Islet of Langerhans (tissue), 1 donor: ENCODE data around the gene FOXO1.

Experiments
- FAIRE-seq: peaks from one replicate; lab custom pipeline; 2011; peaks lifted over from hg19 to GRCh38; lab: Jason Lieb, UNC

Gene FOXO1

DNA sequence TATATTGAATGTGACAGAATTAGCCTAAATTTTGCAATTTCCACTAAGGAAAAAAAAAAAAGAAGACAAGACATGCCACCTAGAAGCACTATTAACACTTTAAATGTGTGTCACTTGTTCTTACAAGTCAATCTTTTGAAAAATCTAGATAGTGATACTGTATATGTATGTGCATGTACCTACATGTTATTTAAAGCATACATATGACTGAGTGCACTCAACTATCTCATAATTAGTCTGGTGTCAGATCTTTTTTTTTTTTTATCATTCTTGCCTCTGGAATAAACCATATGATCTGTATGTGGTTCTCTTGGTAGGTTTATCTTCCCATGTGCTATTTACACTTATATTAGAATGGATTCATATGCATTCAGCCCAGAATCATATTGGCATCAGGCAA is 62.3 kb downstream of the FOXO1 start:
- no peak for FAIRE-seq

- FAIRE-seq, result no peak
Observed at GRCh38 chr13:40600149-40600751, 66.2 kb downstream of the FOXO1 start.

DNA sequence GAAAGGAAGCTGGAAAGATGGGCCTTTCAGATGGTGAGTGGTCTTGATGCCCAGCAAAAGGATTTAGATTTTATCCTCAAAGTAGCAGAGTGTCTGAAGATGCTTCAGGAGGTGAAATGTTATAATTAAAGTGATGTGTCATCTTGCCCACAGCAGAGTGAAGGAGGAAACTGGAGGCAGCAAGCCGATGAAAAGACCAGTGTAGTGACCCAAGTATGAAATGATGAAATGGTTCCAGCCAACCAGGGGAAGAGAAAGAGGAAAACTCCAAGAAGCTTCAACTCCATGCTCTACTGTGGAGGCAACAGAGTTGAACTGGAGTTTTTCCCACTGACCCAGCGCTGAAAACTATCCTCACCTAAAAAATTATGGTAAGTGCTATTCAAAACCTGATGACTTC is 66.7 kb downstream of the FOXO1 start:
- FAIRE-seq, result no peak

- peak; percentile 71 for FAIRE-seq
Observed at GRCh38 chr13:40599124-40599523, 67.3 kb downstream of the FOXO1 start.

GRCh38 chr13:40598569-40598968 is 67.9 kb downstream of the FOXO1 start:
- no peak for FAIRE-seq

DNA sequence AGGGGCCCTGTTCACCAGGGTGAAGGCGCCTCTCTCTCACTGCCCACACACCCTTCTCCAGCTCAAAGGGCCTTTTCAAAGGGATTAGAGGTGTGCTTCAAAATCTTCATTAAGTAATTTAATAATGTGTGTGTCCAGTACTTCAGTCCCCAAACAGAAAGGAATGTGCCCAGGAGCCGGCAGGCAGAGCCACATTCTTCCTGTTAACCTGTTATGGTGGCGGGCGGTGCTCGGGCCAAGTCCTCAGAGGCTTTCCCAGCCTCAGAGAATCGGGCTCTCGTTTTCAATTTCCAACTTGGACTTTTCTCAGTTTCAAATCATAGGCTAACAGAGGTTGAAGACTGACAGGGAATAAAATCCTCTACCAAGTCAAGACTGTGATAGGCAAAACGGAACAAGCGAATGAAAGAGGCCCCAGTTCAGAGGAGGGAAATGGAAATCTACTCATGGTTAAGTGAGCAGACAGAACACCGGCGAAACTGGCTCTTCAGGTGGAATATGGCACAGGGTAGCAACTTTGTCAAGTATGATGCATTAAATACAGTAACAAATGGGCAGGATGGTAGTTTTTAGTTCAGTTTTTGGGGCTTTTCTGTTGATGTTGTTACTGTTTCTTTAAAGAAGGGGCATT is 68.6 kb downstream of the FOXO1 start:
- peak; percentile 9 for FAIRE-seq

GRCh38 chr13:40596484-40596883 is 70.0 kb downstream of the FOXO1 start:
- no peak for FAIRE-seq

- no peak for FAIRE-seq
Observed at GRCh38 chr13:40595693-40596092, 70.7 kb downstream of the FOXO1 start.

DNA sequence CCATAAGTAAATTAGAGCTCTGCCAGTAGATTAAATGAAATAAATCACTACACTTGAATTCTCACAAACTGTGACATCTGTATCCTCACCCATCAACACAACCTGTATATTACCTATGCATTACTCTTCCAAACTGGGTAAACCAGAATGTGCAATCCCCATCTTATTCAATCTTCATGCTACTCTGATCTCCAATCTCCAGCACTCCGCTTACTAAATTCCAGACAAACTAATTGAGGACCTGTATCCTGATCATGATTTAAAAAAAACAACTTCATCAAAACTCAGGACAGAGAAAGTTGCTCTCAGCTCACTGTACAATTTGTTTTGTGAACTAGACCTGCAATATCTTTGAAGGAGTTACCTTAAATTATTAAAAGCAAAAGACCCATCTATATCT is 74.4 kb downstream of the FOXO1 start:
- FAIRE-seq, result no peak

DNA sequence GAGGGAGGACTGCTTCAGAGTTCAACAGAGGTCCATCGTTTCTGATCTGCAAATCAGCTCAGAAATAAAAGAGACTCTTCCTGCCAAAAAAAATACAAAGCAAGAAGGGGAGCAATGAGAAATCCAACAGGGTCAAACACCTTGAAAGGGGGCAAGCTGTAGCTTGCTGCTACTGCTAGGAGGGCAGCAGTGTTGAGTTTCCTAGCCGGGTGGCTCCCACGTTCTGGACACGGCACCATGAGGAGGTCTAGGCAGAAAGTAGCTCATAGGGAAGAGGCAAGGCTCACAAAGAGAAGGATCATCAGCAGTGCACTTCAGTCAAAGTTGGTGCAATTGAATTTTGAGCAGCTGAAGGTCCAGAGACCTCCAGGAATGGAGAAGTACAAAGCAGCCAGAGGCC is 75.3 kb downstream of the FOXO1 start:
- FAIRE-seq, result no peak

DNA sequence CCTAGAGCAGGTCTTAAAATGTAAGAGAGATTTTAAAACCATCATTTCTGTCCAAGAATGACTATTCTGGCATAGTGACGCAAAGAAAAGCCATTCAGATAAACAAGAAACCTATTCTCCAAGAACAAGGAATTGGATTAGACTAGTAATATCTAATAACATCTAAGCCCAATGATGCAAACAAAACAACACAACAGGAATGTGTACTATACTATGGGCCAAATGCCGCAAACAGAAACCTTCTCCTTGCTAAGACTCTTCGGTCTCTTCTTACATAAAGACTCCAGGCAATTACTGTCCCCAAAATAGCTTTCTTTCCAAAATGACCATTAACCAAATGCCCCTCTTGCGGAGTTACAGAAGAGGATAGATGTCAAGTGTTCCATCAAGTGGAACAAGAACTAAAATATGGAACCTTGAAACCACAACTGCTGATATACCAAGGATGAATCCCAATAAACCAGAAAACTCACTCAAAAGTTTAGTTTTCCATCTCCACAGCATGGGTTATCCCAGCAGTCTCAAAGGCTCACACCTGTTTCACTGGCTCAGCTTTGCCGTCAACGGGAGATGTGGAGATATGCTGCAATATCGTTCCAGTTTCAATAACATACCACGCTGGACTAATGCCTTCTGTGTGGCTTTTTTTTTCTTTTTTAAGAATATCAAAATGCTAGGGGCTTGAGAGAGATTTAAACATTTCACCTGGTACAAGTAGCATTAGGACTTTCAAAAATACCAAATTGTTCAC is 76.2 kb downstream of the FOXO1 start:
- FAIRE-seq, result no peak

GRCh38 chr13:40589285-40590109 is 76.9 kb downstream of the FOXO1 start:
- no peak for FAIRE-seq

DNA sequence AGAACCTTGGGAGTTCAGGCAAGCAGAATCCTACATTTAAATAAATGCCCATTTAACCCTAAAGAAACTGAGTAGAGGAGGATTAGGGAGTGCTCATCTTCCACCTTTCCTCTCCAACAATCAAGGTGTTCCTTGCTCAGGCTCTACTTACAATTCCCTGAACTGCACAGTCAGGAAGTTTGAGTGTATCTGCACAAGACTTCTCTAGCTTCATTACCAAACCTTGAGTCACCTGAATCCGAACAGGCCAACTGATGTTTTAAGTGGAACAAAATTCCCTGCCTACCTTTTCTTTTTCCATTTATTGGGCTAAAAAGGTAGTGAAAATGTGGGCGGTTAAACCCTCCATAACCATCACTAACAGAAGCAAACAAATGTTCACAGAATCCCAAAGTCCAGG is 78.3 kb downstream of the FOXO1 start:
- no peak for FAIRE-seq

DNA sequence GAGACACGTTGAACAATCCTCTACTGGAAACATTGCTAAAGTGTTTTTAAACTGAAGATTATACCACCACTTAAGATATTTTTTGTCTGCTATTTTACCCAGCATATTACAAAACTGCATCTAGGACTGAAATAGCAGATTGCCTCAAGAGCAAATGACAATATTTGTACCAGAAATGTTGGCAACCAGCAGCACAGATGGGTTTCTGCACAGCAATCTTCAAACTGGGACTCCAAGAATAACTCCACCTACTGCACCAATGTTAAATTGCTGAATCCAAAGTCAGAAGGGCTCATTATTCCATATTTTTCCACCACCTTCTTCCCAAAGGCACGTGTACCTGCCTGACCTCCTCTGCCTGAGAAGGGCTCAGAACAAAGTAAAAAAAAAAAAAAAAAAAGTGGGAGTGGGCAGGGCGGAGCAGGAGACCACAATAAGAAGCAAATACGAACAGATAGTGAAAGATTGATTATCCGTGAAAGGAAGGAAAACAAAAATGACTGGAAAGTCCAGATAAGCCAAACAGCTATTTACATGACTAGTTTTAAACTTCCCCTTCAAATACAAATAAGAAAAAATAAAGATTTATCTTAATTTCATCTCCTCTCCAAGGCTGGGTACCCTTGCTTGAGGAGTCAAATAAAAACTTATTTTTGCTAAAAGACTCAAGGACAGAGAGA is 79.4 kb downstream of the FOXO1 start:
- FAIRE-seq, result peak; percentile 71

- no peak for FAIRE-seq
Observed at GRCh38 chr13:40585911-40586471, 80.5 kb downstream of the FOXO1 start.

DNA sequence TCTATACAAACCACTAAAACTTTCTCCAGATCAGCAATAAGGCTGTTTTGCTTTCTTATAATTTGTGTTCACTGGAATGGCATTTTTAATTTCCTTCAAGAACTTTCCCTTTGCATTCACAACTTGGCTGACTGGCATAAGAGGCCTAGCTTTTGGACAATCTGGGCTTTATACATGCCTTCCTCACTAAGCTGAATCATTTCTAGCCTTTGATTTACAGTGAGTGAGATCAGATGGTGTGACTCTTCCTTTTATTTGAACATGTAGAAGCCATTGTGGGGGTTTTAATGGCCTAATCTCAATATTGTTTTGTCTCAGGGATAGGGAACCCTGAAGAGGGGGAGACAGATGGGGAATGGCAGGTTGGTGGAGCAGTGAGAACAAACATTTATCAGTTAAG is 82.7 kb downstream of the FOXO1 start:
- FAIRE-seq, result no peak

- no peak for FAIRE-seq
Observed at GRCh38 chr13:40582531-40582930, 83.9 kb downstream of the FOXO1 start.

- FAIRE-seq, result no peak
Observed at GRCh38 chr13:40581277-40581579, 85.2 kb downstream of the FOXO1 start.

- FAIRE-seq, result no peak
Observed at GRCh38 chr13:40580566-40581276, 85.7 kb downstream of the FOXO1 start.

DNA sequence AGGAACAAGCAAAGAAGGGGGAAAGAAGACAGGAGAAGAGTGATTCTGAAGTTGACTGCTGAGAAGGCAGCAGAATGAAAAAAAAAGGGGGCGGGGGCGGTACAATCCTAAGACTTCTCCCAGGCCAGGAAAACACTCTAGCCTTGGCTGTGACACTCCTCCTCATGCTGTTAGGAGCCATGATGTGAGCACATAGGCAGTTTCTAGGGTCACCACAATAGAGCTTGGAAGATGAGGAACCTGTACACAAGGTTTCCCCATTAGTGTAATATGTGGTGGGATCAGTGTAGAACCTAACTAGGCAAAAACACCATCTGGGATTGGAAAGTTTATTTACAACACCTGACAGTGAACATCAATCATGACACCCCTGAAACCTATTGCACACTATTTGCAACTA is 86.9 kb downstream of the FOXO1 start:
- no peak for FAIRE-seq

DNA sequence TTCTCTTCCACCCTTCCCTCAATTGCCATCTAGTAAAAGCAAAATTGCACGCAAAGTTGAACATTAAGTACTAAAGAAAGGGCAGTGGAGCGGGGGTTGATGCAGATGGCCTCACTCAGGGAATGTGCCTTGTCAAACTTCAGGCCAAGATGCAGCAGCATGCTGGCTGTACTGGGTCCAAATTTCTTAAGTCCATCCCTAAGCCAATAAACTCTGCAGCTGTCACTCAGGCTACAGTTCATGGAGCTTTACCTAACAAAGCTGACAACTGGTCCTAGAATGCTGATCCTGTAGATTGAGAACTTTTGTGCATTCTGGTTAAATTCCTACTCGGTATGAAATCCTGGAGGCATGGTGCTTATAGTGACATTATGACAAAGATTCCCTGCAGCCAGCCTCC is 88.4 kb downstream of the FOXO1 start:
- no peak for FAIRE-seq

DNA sequence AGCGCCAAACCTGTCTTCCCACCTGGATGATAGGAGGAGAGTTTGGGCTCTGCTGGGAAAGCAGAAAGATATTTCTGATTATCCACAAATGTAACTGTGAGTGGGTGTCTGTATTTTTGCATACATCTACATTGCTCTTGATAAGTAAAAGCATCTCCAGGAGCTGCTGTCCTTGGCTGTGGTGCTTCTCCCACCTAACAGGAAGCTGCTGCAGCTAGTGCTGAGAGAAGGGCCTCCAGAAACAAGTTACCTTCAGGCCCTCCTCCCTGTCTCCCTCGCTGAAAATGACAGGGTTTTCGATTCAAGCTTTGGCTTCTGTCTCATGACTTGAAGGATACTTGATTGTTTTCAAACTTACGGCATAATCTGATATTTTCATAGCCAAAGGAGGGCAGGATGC is 90.1 kb downstream of the FOXO1 start:
- no peak for FAIRE-seq
